ENCODE data around the gene UBE2D3.

UBE2D3 gene

GRCh38 chr4:102792361-102792936 lies 34.9 kb downstream of the UBE2D3 start:
- no peak for DNase-seq (ENCODE audit: low read depth, low spot score)

DNA sequence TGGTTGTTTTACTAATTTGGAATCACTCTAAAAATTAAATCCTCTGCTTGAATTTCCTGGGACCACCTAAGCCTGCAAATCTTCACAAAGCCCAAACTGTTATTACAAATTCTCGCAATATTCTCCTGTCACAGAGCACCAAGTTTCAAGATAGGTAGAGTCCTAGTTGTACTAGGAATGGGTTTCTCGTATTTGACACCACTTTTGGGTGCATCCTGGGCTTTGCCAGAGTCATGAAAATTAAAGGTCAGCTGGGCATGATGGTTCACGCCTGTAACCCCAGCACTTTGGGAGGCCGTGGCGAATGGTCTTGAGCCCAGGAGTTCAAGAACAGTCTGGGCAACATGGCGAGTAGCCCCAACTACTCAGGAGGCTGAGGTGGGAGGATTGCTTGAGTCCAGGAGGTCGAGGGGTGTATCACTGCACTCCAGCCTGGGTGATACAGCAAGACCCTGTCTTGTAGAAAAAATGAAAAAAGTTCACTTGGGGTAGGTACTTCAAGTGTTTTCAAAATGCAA lies 36.0 kb downstream of the UBE2D3 start:
- no peak for DNase-seq (ENCODE audit: low read depth, low spot score)

DNA sequence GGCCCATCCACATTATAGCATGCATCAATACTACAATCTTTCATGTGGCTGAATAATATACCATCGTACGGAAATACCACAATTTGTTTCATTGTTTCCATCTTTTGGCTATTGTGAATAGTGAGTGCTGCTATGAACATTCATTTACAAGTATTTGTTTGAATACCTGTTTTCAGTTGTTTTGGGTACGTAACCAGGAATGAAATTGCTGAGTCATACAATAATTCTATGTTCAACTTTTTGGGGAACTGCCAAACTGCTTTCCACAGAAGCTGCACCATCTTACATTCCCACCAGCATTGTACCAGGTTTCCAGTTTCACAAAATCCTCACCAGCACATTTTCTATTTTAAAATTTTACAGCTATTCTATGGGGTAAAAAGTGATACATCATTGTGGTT lies 38.0 kb downstream of the UBE2D3 start:
- DNase-seq (ENCODE audit: low read depth, low spot score): no peak

DNA sequence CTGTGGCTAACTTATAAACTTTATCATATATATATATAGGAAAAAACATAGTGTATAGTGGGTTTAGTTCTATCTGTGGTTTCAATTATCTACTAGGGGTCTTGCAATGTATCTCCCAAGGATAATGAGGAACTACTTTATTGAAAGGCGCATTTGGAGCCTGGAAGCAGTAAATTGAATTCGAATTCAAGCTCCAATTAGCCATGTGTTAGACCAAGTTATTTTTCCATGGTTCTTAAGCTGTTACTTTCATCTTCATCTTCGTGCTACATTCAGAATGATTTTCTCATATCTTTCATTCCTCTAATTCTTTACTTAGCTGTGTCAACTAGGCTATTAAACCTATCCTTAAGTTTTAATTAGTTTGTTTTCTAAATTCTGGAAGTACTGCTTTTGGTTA lies 39.4 kb downstream of the UBE2D3 start:
- no peak for DNase-seq (ENCODE audit: low read depth, low spot score)

DNA sequence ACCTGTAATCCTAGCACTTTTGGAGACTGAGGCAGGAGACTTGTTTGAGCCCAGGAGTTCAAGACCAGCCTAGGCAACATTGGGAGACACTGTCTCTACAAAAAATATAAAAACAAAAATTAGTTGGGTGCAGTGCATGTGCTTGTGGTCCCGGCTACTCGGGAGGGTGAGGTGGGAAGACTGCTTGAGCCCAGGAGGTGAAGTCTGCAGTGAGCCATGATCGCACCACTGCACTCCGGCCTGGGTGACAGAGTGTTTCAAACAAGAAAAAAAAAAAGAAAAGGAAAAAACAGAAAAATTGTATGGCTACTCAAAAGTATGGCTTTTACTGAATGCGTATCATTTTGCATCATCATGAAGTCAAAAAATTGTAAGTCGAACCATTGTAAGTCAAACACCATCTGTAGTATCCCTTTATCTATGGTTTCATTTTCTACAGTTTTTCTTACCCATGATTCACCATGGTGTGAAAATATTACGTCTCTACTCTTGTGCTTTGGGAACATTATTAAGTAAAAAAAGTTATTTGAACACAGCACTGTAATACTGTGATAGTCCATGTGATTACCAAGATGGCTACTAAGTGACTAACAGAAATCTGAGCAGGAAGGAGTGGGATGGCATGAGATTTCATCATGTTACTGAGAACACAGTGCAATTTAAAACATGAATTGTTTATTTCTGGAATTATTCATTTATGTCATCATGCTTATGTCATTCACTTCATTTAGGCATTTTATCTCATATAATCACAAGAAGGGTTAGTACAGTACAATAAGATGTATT lies 40.1 kb downstream of the UBE2D3 start:
- DNase-seq (ENCODE audit: low read depth, low spot score): no peak

DNA sequence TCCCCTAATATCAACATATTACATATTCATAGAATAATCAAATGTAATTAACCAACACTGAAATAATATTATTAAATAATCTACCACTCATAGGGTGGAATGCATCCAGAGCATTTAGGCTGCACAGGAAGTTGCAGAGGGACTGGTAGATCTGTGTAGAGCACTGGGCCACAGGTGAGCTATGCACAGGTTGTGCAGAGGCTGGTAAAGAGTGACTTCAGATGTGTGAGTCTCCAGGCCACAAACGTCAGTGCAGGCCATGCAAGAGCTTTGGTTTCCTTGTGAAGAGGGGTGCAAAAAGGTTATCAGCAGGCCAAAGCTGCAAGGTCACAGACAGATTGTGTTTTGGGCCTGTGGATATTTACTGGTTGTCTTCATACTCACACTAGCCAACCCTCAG lies 41.1 kb downstream of the UBE2D3 start:
- no peak for DNase-seq (ENCODE audit: low read depth, low spot score)

GRCh38 chr4:102783006-102783405 lies 44.3 kb downstream of the UBE2D3 start:
- no peak for DNase-seq (ENCODE audit: low read depth, low spot score)

DNA sequence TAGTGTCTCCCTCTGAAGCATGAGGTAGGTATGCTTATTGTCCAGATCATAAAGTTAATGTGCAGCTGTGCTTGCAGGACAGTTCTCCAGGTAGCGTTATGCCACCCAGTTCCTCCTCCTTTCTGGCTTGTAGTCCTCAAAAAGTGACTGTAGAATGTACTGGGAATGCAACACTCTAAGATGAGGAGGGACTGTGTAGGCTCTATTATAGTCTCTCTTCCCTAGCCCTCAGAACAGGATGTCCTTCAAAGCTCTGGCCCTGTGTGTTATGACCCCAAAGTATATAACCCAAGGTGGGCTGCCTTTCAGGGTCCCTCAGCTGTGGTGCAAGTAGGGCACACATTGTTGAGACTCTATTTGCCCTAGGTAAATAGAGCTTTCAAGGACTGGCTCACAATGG lies 45.8 kb downstream of the UBE2D3 start:
- no peak for DNase-seq (ENCODE audit: low read depth, low spot score)

DNA sequence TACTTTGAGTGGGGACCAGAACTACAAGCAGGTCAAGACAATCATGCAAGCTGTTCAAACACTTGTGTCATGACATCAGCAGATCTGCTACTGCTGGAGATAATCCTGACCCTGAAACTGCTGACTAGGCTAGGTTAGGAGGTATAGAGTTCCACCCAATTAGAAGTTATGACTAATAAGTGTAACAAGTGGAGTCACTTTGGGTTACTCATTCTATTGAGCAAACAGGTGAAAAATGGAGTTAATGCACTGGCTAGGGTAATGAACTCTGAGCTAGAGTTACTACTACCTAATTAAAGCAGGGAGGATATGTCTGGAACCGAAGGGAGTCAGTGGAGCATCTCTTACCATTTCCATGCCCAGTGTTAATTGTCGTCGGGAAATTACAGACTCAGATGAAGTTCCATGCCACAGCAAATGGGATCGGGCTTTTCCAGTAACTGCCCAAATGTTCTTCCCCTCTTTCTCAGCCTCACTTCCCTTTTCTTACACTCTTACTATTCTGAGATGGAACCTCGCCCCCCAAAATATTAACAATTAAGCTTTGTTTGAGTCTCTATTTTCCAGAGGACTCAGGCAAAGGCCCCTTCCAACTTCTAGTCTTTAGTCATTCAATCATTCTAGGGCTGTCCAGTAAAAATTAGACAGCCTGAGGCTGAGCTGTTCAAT lies 46.7 kb downstream of the UBE2D3 start:
- no peak for DNase-seq (ENCODE audit: low read depth, low spot score)

DNA sequence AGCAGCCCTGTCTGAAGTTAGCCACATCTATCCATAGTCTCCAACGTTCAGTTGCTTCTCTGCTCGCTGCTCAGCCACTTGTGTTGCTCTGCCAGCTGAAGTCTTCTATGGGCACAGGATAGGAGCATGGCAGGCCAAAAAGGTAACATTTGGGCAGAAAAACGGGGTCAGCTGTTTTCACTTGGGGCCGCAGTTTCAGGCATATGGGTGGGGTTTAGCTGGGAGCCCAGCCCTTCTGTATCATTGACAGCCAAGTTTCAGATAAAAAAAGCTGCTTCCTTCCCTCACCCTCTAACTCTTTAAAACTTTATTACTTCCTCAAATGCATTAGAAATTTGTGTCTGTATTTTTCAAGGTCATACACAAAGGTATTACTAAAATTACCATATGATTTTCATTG lies 48.1 kb downstream of the UBE2D3 start:
- DNase-seq (ENCODE audit: low read depth, low spot score): no peak

DNA sequence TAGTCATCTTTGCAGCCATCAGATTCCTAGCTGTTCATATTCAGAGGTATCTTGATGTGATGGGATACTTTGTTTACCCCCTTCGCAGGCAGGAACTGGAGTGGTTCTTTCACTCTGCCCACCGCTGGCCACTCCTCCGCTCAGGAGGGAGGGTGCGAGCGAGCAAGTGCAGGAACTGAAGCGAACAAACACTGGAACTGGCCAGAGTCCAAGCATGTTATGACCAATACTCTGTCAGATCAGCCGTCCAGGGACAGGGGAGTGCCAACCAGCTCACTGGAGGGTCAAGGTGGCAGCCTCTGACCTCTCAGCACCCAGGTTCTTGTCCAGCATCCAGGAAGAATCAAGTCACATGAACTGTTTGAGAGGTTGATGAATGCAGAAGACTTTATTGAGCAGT lies 48.6 kb downstream of the UBE2D3 start:
- DNase-seq (ENCODE audit: low read depth, low spot score): no peak

DNA sequence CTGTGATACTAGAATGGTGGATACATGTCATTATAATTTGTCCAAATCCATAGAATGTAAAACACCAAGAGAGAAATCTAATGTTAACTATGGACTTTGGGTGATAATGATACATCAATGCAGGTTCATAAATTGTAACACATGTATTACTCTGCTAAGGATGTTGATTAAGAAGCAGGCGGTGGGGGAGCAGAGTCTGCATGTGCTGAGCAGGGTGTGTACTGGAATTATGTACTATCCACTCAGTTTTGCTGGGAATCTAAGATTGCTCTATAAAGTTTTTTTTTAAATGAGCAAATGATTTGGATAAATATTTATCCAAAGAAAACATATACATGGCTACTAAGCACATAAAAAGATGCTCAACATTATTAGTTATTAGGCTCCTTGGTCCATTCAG lies 51.5 kb downstream of the UBE2D3 start:
- no peak for DNase-seq (ENCODE audit: low read depth, low spot score)

GRCh38 chr4:102774254-102774653 lies 53.1 kb downstream of the UBE2D3 start:
- DNase-seq (ENCODE audit: low read depth, low spot score): no peak

GRCh38 chr4:102772738-102773340 lies 54.5 kb downstream of the UBE2D3 start:
- DNase-seq (ENCODE audit: low read depth, low spot score): no peak

- DNase-seq (ENCODE audit: low read depth, low spot score): no peak
These were observed 62.5 kb downstream of the UBE2D3 start for GRCh38 chr4:102764901-102765300.

DNA sequence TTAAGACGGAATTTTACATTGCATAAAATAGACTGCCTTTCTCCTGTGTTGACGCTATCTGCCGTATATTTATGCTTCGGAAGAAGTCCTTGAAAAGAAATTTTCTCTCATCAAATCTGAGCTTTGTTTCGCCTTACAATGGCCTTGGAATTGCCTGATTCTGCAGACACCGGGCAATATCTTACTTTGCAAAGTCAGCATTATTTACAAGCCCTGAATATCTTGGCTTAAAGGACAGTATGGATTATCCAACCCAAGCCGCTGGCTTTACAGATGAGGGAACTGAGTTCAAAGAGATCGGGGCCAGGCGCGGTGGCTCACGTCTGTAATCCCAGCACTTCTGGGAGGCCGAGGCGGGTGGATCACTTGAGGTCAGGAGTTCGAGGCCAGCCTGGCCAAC lies 65.4 kb downstream of the UBE2D3 start:
- DNase-seq (ENCODE audit: low read depth, low spot score): no peak

GRCh38 chr4:102761296-102761701 lies 66.1 kb downstream of the UBE2D3 start:
- DNase-seq (ENCODE audit: low read depth, low spot score): no peak

GRCh38 chr4:102760645-102761295 lies 66.6 kb downstream of the UBE2D3 start, which contains the start of gene MANBA:
Gene MANBA, minus strand, starts transcription at chr4:102760968. Its CDS starts 74 bp downstream, at chr4:102760894.
- DNase-seq (ENCODE audit: low read depth, low spot score): no peak

GRCh38 chr4:102759831-102760644 lies 67.3 kb downstream of the UBE2D3 start:
- DNase-seq (ENCODE audit: low read depth, low spot score): no peak

GRCh38 chr4:102758241-102759160 lies 68.8 kb downstream of the UBE2D3 start:
- no peak for DNase-seq (ENCODE audit: low read depth, low spot score)
